Stimulated activated CD4-positive, alpha-beta T cell treated with anti-CD3 and anti-CD28 coated beads, Interleukin-15, amount 100 ng/mL, for 48 hours (primary cell): Measurements from ENCODE around the gene INPP4A.
"Not testable (repeated sequence)": the region's sequence is repeated elsewhere in the genome, so short reads cannot be mapped to it uniquely, and the experiment has no call there.

ENCODE experiments used
- DNase-seq, 2 donors: peaks; one replicate each; pipeline ENCODE4 v3.0.0-alpha.2; 2020; ENCODE audit warnings: low read depth in 2 of 2

Gene INPP4A

DNA sequence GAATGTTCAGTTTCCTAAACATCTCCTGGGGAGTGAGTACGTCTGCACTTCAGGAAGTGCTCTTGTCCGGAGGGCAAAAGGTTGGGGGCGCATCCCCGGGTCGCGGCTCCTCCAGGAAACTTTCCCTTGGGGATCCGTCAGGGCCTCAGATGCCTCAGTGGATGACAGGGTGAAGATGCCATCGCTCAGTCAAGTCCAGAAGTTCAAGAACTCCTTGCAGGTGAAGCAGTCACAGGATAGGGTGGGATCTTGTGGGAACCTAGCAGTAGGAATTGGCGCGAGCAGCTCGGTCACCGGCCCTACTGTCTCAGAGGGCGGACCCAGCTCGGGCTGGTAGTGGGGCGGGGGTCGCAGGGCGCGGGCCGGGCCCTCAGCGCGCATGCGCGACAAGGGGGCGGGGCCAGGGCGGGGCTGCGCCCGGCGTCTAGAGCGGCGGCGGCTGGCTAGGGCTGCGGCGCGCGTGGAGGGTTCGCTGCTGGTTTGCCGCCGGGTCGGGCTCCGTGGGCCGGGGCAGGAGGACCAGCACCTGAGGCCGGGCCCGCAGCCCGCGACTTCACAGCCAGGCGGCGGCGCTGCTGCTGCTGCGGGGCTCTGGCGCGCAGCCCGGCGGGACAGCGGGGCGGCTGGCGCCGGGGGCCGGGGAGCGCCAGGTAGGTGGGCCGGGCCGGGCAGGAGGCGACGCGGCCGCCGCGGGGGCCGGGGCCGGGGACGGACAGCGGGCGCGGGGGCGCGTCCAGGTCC, at the start of gene INPP4A:
TSS of gene INPP4A (plus strand) at position 423 of the 741 bp plus-strand sequence. CDS start 75,191 bp downstream, outside the sequence.
- DNase-seq, result peak; percentile 56 to 72

DNA sequence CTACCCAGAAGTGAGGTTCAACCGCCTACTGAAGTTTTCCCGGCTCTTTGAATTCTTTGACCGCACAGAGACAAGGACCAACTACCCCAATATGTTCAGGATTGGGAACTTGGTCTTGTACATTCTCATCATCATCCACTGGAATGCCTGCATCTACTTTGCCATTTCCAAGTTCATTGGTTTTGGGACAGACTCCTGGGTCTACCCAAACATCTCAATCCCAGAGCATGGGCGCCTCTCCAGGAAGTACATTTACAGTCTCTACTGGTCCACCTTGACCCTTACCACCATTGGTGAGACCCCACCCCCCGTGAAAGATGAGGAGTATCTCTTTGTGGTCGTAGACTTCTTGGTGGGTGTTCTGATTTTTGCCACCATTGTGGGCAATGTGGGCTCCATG, 48.7 kb upstream of the INPP4A start:
- DNase-seq, result no peak

DNA sequence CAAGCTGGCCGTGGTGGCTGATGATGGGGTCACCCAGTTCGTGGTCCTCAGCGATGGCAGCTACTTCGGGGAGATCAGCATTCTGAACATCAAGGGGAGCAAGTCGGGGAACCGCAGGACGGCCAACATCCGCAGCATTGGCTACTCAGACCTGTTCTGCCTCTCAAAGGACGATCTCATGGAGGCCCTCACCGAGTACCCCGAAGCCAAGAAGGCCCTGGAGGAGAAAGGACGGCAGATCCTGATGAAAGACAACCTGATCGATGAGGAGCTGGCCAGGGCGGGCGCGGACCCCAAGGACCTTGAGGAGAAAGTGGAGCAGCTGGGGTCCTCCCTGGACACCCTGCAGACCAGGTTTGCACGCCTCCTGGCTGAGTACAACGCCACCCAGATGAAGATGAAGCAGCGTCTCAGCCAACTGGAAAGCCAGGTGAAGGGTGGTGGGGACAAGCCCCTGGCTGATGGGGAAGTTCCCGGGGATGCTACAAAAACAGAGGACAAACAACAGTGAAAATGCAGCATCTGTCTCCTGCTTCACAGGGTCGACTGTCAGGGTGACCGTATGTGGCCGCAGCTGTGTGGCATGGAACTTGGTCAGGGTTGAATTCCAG, 47.8 kb upstream of the INPP4A start:
- no peak for DNase-seq

DNA sequence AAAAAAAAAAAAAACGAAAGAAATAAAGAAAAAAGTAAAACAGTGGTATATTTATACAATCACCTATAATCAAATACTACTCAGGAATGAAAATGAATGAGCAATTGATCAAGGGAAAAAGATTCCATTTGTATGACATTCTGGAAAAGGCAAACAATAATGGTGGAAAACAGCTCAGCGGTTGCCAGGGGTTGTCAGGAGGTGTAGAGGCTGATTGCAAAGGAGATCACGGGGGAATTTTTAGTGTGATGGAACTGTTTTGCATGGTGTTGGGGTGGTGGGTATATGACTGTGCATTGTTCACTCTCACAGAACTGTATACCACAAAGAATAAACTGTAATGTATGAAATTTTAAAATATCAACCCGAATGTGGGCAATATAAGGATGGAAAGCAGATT, 45.5 kb upstream of the INPP4A start:
- no peak for DNase-seq

DNA sequence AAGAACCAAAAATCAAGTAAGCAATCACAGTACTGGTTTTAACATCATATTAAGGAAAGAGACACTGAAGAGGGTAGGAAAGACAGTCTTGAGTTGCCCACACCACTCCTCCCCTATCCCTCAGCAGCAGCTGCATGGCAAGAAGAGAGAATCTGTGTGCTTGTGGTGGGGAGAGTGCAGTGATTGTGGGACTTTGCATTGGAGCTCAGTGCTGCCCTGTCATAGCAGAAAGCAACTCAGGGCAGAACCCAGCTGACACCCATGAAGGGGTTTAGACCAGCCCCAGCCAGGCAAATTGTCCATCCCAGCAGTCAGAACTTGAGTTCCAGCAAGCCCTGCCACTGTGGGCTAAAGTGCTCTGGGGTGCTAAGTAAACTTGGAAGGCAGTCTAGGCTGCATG, 40.8 kb upstream of the INPP4A start:
- DNase-seq, result no peak

DNA sequence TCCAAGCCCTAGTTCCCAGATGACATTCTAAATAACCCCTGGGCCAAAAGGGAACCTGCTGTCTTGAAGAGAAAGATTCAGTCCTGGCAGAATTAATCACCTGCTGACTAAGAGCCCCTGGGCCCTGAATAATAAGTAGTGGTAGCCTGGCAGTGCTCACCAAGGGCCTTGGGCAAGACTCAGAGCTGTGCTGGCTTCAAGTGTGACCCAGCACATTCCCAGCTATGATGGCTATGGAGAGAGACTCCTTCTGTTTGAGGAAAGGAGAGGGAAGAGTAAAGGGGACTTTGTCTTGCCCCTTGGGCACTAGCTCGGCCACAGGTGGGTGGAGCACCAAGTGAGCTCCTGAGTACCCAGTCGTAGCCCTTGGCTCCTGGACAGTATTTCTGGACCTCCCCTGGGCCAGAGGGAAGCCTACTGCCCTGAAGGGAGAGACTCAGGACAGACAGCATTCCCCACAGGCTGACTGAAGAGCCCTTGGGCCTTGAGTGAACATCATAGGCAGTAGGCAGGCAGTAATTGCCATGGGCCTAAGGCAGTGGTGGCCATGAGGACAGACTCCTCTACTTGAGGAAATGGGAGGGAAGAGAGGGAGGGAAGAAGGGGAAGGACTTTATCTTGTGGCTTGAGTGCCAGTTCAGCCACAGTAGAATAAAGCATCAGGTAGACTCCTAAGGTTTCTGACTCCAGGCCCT, 40.0 kb upstream of the INPP4A start:
- DNase-seq, result no peak

DNA sequence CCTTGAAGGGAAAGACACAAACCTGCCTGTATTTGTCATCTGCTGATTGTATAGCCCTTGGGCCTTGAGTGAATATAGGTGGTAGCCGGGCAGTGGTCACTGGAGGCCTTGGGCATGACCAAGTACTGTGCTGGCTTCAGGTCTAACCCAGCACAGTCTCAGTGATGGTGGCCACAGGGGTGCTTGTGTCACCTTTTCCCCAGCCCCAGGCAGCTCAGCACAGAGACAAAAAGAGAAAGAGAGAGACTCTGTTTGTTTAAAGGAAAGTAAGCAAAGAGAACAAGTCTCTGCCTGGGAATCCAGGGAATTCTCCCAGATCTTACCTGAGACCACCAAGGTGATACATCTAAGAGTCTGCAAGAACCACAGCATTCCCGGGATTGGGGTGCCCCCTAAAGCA, 39.4 kb upstream of the INPP4A start:
- no peak for DNase-seq

DNA sequence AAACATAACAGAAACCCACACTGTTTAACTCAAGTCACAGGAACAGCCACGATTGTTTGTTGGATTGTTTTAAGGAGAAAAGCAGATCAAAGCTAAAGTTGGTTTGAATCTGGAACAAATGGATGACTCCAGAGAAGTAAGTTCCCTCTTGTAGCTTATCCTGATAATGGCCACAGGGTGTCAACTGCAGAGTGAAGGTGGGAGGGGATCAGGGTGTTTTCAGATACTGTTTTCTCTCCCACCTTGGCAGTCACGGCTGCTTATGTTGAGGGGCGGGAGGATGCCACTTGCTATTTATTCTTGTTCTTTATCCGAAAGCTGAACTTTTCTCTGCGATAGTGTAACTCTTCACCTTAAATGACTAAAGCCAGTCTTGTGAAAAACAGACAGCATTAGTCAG, 36.5 kb upstream of the INPP4A start:
- DNase-seq, result no peak

DNA sequence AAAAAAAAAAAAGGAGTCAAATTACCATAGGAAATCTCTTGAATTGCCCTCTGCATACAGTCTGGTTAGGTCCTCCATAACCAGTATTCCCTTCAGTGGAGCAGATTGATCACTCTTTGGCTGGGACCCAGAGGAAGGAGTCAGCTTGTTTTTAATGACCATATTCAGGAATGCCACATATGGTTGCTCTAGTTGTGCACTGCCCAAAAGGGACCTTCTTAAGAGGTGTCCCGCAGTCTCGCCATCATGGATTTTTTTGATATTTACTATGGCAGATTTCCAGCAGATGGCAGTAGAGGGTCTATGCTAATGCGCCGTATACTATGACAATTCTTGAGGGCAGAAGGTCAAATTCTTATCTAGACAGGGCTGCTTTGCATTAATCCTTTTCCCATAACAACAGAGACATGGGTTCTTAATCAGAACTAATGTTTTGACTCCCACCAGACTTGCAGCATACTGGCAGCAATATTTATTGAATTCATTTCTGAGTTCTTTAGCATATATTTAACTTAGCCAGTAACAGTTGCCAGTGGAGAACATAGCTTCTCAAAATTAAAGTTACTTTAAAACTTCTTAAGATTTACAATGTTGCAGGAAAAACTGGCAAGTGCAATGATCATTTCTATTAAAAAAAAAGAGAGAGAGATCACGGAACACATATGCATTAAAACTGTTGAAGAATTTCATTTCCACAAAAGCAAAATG, 31.8 kb upstream of the INPP4A start:
- peak; percentile 4 to 39 for DNase-seq

DNA sequence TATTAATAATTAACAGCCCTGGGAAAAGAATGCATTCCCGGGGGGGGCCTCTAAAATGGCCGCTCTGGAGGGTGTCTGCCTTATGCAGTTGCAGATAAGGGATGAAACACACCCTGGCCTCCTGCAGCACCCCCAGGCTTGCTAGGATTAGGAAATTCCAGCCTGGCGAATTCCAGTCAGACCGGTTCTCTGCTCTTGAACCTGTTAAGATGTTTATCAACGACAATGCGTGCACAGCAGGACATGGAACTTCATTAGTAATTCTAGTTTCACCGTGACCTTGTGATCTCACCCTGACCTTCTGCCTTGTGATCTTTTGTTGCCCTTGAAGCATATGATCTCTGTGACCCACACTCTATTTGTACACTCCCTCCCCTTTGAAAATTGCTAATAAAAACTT, 30.4 kb upstream of the INPP4A start:
- DNase-seq, result not testable (repeated sequence)

DNA sequence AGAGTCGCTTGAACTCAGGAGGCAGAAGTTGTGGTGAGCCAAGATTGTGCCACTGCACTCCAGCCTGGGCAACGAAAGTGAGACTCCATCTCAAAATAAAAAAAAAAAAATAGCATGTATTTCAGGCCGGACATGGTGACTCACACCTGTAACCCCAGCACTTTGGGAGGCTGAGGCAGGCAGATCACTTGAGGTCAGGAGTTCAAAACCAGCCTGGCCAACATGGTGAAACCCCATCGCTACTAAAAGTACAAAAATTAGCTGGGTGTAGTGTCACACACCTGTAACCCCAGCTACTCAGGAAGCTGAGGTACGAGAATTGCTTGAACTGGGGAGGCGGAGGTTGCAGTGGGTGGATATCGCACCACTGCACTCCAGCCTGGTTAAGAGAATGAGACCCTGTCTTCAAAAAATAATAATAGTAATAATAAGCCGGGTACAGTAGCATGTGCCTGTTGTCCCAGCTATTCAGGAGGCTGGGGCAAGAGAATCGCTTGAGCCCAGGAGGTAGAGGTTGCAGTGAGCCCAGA, 28.9 kb upstream of the INPP4A start:
- DNase-seq, result not testable (repeated sequence)

DNA sequence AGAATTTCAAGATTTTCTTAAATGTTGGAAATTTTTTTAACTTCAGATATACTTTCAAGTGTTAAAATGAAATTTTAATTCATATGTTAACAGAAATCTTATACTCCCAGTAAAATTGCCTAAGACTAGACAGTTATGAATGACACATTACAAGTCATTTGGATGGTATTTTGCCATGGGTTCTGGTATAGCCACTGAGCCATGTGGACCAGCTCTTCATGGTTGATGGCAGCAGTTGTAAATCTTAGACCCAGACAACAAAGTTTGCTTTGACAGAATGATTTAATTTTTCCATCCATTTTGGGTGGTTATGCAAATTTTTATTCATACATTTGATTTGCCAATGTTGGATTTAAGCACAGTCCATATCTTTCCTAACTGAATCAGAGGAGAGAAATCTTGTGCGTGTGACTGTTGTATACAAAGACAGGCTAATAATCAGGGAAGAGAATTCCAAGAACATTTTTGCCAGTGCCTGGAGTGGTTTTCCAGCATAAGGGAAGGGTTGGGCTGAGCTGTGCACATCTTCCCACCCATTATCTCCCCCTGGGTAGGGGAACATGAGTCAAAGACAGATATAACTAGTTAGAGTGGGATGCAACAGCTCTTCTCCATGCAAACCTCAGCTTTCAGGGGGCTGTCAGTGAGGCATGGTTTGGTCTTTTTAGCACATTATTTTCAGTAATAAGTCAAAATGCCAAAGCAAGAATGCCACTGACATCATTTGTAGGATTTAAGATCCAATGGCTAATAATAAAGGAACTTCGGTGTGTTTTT, 28.1 kb upstream of the INPP4A start:
- no peak for DNase-seq

DNA sequence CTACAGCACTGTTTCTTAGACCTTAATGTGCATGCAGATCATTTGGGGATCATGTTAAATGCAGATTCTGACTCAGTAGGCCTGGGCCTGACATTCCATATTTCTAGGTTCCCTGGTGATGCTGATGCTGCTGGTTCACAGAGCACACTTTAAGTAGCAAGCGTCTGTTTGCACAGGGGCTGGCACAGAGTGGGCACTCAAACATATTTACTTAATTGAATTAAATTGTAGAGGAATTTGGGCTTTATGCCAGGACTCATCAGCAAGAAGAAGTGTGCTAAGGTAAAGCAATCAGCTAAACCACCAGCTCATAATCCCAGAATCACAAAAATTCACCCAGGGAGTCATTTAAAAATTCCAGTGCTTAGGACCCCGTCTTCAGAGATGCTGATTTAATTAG, 25.1 kb upstream of the INPP4A start:
- no peak for DNase-seq

DNA sequence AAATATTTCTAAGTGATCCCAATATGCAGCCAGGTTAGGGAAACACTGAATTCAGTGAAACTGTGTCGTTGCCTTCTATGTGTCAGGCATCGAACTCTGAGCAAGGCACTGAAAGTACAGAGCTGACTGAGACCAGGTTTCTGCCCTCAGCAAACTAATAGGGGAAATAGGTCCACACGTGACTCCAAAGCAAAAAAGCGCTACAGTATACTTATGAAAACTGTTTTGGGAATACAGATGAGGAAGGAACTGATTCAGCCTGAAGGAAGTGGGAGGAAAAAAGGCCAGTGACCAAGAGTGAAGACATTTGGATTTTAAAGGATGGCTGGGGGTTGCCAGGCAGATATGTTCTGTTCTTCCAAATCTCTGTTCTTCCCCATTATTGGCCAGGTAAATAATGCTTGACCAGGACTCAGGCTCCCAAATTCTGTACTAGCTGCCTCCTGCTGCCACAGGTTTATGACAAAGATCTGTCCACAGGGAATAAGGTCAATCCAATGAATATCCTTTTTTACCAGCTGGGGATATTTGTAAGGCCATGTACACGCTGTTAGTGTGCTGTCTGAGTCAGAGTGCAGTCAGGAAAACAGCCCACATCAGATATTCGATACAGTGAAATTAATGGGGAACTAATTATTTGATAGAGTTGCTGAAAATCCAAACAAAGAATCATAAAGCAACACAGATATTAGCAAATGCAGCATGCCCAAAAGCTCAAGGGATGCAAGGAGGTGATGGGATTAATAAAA, 24.5 kb upstream of the INPP4A start:
- no peak for DNase-seq

DNA sequence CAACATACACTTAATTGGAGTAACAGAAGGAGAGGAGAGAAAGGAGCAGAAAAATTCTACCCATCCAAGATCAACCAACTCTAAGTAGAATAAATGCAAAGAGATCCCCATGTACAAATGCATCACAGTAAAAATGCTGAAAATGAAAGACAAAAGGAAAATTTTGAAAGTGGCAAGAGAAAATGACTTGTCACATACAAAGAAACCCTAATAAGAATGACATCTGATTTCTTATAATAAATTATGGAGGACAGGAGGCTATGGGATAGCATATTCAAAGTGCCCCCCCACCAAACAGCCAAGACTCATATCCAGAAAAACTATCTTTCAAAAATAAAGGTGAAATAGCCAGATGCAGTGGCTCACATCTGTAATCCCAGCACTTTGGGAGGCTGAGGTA, 22.2 kb upstream of the INPP4A start:
- no peak for DNase-seq

DNA sequence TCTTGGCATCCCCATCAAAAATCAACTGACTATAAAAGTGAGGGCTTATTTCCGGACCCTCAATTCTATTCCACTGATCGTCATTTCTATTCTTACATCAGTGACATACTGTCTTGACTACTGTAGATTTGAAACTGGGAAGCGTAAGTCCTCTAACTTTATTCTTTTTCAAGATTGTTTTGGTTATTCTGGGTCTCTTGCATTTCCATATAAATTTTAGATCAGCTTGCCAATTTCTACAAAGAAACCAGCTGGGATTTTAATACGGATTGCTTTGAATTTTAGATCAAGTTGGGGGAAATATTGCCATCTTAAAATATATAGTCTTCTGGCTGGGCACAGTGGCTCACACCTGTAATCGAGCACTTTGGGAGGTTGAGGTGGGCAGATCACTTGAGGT, 17.9 kb upstream of the INPP4A start:
- no peak for DNase-seq

DNA sequence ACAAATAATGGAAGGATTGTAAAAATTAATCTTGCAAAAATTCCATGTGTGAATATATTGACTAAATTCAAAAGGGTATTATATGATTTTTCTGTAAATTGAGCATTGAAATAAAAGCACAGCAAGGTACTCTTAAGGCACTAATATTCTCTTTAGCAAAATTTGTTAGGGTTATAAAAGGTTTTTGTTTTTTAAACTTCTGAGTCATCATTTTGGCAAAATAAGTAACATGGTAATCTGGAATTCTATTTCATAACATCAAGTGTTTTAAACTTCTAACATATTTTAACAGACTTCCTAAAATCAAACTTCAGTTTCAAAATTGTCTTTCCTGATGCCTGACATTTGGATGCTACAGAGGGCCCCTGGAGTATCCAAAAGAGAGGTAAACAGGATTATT, 12.5 kb upstream of the INPP4A start:
- DNase-seq, result no peak

DNA sequence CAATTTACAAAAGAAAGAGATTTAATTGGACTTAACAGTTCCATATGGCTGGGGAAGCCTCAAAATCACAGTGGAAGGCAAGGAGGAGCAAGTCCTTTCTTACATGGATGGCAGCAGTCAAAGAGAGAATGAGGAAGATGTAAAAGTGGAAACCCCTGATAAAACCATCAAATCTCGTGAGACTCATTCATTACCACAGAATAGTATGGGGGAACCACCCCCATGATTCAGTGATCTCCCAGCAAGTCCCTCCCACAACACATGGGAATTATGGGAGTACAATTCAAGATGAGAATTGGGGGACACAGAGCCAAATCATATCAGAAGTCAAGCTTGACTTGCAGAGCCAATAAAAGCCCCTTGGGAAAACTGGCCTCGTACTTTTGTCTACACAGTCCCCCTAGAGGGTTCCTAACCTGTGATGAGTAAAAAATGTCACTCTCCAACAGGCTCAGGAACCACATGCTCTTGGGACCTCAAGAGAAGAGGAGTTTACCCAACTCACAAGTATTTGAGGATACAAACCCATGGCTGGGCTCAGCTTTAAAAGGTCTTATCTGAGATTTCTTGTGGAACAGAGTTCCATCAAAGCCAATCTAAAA, 11.2 kb upstream of the INPP4A start:
- no peak for DNase-seq

DNA sequence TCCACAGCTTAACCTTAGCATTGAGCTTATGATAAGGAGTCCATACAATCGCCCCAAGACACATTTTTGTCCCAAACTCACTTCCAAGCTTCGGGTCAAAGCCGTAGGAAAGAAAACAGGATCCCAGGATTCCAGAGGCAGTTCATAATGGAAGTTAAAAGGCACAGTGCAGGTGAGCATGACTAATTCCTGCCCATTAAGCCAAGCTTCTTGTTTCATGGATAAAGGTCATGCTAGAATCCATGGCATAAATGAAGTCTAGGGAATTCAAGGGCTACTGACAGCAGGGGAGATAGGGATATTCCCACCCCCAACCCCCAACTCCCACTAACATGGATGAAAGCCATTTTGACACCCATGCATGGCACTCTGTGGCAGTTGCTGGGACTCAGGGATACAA, 10.2 kb upstream of the INPP4A start:
- DNase-seq, result no peak

DNA sequence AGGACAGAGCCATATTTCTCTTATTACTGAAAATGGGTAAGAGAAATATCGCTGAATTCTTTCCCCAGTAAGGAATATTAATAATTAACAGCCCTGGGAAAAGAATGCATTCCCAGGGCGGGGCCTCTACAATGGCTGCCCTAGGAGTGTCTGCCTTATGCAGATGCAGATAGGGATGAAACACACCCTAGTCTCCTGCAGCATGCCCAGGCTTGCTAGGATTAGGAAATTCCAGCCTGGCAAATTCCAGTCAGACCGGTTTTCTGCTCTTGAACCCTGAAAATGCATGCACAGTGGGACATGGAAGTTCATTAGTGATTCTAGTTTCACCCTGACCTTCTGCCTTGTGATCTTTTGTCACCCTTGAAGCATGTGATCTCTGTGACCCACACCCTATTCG, 9.0 kb upstream of the INPP4A start:
- not testable (repeated sequence) for DNase-seq
